ENCODE data around the gene C11orf16. TPM values are rescaled to one million over a fixed set of nuclear protein-coding genes. Genes with fewer than 3 reads are reported as not detected.

C11orf16 gene
- total RNA-seq, 1 experiment from 2014 or later: not detected

DNA sequence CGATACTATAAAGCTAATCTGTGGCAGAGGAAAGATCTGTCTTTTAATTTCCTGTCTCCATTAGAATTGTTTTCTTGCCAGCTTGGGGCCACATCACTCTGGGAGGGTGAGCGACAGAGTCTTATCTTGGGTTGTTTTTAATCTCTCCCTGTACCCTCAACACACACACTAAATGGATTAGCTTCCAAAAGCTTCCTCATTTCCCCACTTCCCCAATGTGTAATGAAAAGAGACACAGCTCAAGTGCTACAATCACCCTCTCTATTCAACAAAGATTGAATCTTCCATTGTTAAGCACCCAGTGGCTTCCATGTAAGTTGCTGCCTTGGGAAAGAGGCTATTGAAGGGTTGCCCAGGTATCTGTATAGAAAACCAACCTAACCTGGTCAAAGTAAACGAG is 16.1 kb upstream of the C11orf16 start:
- Histone ChIP-seq H4K20me1 (ENCODE audit: low read length) (no peaks in the 10 kb centered on the region), H2AFZ (ENCODE audit: low read length) (no peak overlapping the region), H3K27ac (ENCODE audit: low read length) (no peak overlapping the region), H3K9me2 (replicated peaks; ENCODE audit: low read length) (no peaks in the 10 kb centered on the region), H3K9me3 (ENCODE audit: low read length) (no peaks in the 10 kb centered on the region), H3K4me2 (ENCODE audit: low read length) (no peak overlapping the region), H3K27me3 (ENCODE audit: low read length) (no peaks in the 10 kb centered on the region), H3F3A (ENCODE audit: low read length, unreplicated experiment) (no peaks in the 10 kb centered on the region), H3K79me2 (ENCODE audit: low read length) (no peaks in the 10 kb centered on the region), H3K36me3 (ENCODE audit: low read depth, low read length) (peaks cover 11% of the 10 kb centered on the region), H3K9ac (ENCODE audit: low read length) (no peak overlapping the region), H3K4me1 (ENCODE audit: insufficient read depth, low read length) (no peaks in the 10 kb centered on the region), H3K4me3 (ENCODE audit: low read length) (no peak overlapping the region)
- POLR2A ChIA-PET (ENCODE audit: unreplicated experiment): no interaction called here
- TF ChIP-seq, protein P1, sequence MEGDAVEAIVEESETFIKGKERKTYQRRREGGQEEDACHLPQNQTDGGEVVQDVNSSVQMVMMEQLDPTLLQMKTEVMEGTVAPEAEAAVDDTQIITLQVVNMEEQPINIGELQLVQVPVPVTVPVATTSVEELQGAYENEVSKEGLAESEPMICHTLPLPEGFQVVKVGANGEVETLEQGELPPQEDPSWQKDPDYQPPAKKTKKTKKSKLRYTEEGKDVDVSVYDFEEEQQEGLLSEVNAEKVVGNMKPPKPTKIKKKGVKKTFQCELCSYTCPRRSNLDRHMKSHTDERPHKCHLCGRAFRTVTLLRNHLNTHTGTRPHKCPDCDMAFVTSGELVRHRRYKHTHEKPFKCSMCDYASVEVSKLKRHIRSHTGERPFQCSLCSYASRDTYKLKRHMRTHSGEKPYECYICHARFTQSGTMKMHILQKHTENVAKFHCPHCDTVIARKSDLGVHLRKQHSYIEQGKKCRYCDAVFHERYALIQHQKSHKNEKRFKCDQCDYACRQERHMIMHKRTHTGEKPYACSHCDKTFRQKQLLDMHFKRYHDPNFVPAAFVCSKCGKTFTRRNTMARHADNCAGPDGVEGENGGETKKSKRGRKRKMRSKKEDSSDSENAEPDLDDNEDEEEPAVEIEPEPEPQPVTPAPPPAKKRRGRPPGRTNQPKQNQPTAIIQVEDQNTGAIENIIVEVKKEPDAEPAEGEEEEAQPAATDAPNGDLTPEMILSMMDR (conservative IDR thresholded peaks at IDR 0.05; ENCODE audit: low read depth, low read length): no peak
- intact Hi-C loops (cut with micrococcal nuclease): no loop called here
- CTCF ChIA-PET: no interaction called here
- BruUV-seq (replicated peaks): no TSS peak
- DNase-seq (no peak), ATAC-seq (no peak)

DNA sequence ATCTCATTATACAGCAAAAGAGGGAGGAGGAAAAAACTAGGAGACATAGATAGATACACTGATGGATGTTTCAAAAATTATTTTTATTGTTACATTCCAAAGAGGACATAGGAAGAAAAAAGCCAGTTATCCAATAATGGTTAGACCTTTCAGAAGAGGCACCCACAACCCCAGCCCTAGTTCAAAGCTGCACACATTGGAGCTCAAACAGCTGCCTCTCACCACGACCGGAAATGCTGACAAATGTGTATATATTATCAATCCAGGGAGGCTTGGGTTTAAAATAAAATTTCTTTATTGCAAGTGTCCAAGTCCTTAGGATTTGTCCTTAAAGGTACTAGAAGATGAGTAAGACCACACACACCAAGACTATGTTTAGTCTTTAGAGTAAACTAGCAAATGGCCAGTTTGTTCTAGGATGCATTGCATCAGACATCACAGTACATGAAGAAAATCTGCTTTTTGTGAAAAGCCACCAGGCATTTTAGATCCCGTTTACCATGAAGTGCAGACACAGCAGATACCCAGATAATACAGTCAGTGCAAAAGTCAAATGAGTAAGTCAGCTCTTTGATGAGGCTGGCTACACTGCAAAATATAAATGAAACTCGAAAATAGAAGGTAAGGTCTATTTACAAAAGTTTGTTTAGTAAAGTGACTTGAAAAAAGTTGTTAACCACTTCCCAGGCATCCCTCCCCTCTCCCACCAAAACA is 14.6 kb upstream of the C11orf16 start:
- Histone ChIP-seq H3K36me3 (ENCODE audit: low read depth, low read length) (peaks cover 7% of the 10 kb centered on the region), H3K27ac (ENCODE audit: low read length) (no peak overlapping the region), H3K4me3 (ENCODE audit: low read length) (no peak overlapping the region), H3K9me2 (replicated peaks; ENCODE audit: low read length) (no peaks in the 10 kb centered on the region), H3K9me3 (ENCODE audit: low read length) (no peaks in the 10 kb centered on the region), H3K4me1 (ENCODE audit: insufficient read depth, low read length) (no peaks in the 10 kb centered on the region), H3K4me2 (ENCODE audit: low read length) (no peak overlapping the region), H3K9ac (ENCODE audit: low read length) (no peak overlapping the region), H3K27me3 (ENCODE audit: low read length) (no peaks in the 10 kb centered on the region), H2AFZ (ENCODE audit: low read length) (no peak overlapping the region), H3K79me2 (ENCODE audit: low read length) (no peaks in the 10 kb centered on the region), H4K20me1 (ENCODE audit: low read length) (no peaks in the 10 kb centered on the region), H3F3A (ENCODE audit: low read length, unreplicated experiment) (no peaks in the 10 kb centered on the region)
- BruUV-seq (replicated peaks): TSS peak; percentile 66
- ChIA-PET CTCF (no interaction called here), POLR2A (ENCODE audit: unreplicated experiment) (no interaction called here)
- TF ChIP-seq, protein P1 (conservative IDR thresholded peaks at IDR 0.05; ENCODE audit: low read depth, low read length): no peak
- TF ChIP-seq EZH2 (IDR thresholded peaks at IDR 0.05; ENCODE audit: low read length, unreplicated experiment): no peak
- TF ChIP-seq EZH2phosphoT487 (IDR thresholded peaks at IDR 0.05; ENCODE audit: borderline replicate concordance, low read length): no peak
- DNase-seq (no peak), ATAC-seq (no peak)
- intact Hi-C loops (cut with micrococcal nuclease): no loop called here

DNA sequence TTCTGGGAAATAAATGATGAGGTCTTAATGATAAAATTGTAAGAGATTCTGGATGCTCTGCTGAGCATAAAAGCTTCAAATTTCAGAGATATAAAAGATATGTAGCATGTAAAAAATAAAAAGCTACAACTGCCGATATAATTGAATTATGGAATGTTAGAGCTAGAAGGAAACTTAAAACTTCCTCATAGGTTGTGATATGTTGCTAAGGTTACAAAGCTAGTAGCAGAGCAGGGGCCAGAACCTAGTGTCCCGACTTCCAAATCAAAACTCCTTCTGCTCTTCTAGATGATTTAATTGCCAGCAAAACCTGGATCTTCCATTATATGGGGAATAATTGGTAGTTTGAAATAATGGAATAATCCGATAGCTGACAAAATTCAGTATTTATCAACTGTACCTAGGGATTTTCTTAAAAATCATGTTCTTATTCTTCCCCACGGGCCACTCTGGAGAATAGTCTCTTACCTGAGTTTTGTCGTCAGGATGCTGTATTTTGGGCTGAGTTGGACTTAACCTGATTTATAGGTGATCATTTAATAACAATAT is 9.8 kb upstream of the C11orf16 start, which contains the start of gene ASCL3:
ASCL3 (minus strand) TSS at position 499 of the 549 bp plus-strand sequence. CDS start 4,855 bp downstream, outside the sequence.
- no peaks in the 10 kb centered on the region for H3F3A ChIP-seq (ENCODE audit: low read length, unreplicated experiment)
- intact Hi-C loops (cut with micrococcal nuclease): no loop called here
- no peak for TF ChIP-seq EZH2phosphoT487 (IDR thresholded peaks at IDR 0.05; ENCODE audit: borderline replicate concordance, low read length)
- TF ChIP-seq EZH2 (IDR thresholded peaks at IDR 0.05; ENCODE audit: low read length, unreplicated experiment): no peak
- TF ChIP-seq, protein P1 (conservative IDR thresholded peaks at IDR 0.05; ENCODE audit: low read depth, low read length): no peak
- no peaks in the 10 kb centered on the region for H3K9me2 ChIP-seq (replicated peaks; ENCODE audit: low read length)
- no peak within 1 kb of the TSS for H3K4me2 ChIP-seq (ENCODE audit: low read length)
- ChIA-PET CTCF (interaction anchor here (0.6 kb wide), 1 partner anchor 519 kb away, joined by 5 read pairs; no protein-coding TSS in a partner anchor), POLR2A (ENCODE audit: unreplicated experiment) (no interaction called here)
- H4K20me1 ChIP-seq (ENCODE audit: low read length): no peaks in the 10 kb centered on the region
- H3K27me3 ChIP-seq (ENCODE audit: low read length): no peaks in the 10 kb centered on the region
- no peaks in the 10 kb centered on the region for H3K79me2 ChIP-seq (ENCODE audit: low read length)
- DNase-seq (no peak), ATAC-seq (no peak)
- no peak within 1 kb of the TSS for H3K27ac ChIP-seq (ENCODE audit: low read length)
- H3K4me3 ChIP-seq (ENCODE audit: low read length): no peak within 1 kb of the TSS
- BruUV-seq (replicated peaks): no TSS peak
- H3K9ac ChIP-seq (ENCODE audit: low read length): no peak within 1 kb of the TSS
- H3K4me1 ChIP-seq (ENCODE audit: insufficient read depth, low read length): no peaks in the 10 kb centered on the region
- H3K9me3 ChIP-seq (ENCODE audit: low read length): no peaks in the 10 kb centered on the region
- H3K36me3 ChIP-seq (ENCODE audit: low read depth, low read length): peaks cover 3% of the 10 kb centered on the region; the same call in 1 of the 2 replicates
- H2AFZ ChIP-seq (ENCODE audit: low read length): no peak within 1 kb of the TSS
